IMR-90 (cell line): Measurements from ENCODE around the gene DGLUCY. TPM values are rescaled to one million over a fixed set of nuclear protein-coding genes. Genes with fewer than 3 reads are reported as not detected.

Experiments used
- ATAC-seq: fragments of 200-7000 bp; cut with Tn5 transposase; 2 replicates; pipeline ENCODE4 v1.9.1; 2020; ENCODE audit warnings: low read depth, mild to moderate bottlenecking, moderate library complexity
- BruUV-seq: library from RNA; stranded (reverse); fragments of 400-500 nt; replicated peaks from 2 replicates; lab custom pipeline; 2021; lab: Mats Ljungman, UMichigan
- CTCF ChIA-PET: fragments of 300-600 bp; formaldehyde crosslinking; extraction: SDS; loops from one replicate; lab custom pipeline; 2021; ENCODE audit warnings: antibody characterized with exemption; lab: Yijun Ruan, JAX
- POLR2A ChIA-PET: fragments of 300-600 bp; sonication (Branson Sonifier 250); formaldehyde crosslinking; loops from one replicate; lab custom pipeline; 2022; ENCODE audit warnings: antibody characterized with exemption; ENCODE audit not compliant: unreplicated experiment; lab: Charles Lee
- DNase-seq: peaks from one replicate; pipeline ENCODE4 v3.0.0; 2013
- H2AFZ ChIP-seq: replicated peaks from 2 replicates; pipeline ENCODE3; 2013; ENCODE audit warnings: low read length, mild to moderate bottlenecking; ENCODE audit not compliant: poor library complexity
- H2AK5ac ChIP-seq: 2 replicates; pipeline ENCODE4 v1.6.1; 2013; ENCODE audit warnings: low read depth, low read length, inconsistent platforms
- H2AK9ac ChIP-seq: replicated peaks from 2 replicates; pipeline ENCODE3; 2013; ENCODE audit warnings: mild to moderate bottlenecking, low read depth, low read length, moderate library complexity; ENCODE audit not compliant: poor library complexity
- H2BK120ac ChIP-seq: 2 replicates; pipeline ENCODE4 v1.6.1; 2013; ENCODE audit warnings: low read depth, low read length, inconsistent platforms
- H2BK15ac ChIP-seq: 3 replicates; pipeline ENCODE4 v1.6.1; 2013; ENCODE audit warnings: low read depth, low read length, inconsistent platforms
- H2BK20ac ChIP-seq: 2 replicates; pipeline ENCODE4 v1.6.1; 2013; ENCODE audit warnings: low read depth, mild to moderate bottlenecking, inconsistent platforms, low read length, moderate library complexity
- H2BK5ac ChIP-seq: 2 replicates; pipeline ENCODE4 v1.6.1; 2013; ENCODE audit warnings: mild to moderate bottlenecking, low read depth, low read length, inconsistent platforms; ENCODE audit not compliant: poor library complexity, severe bottlenecking
- H3K14ac ChIP-seq: replicated peaks from 2 replicates; pipeline ENCODE4 v1.6.1; 2013; ENCODE audit warnings: low read depth, low read length, inconsistent platforms
- H3K18ac ChIP-seq: 2 replicates; pipeline ENCODE4 v1.6.1; 2013; ENCODE audit warnings: low read depth, low read length, control low read depth
- H3K23ac ChIP-seq: 2 replicates; pipeline ENCODE4 v1.6.1; 2013; ENCODE audit warnings: low read depth, low read length, inconsistent platforms
- H3K27ac ChIP-seq: 2 replicates; pipeline ENCODE4 v1.5.1; 2013; ENCODE audit warnings: mild to moderate bottlenecking, control low read depth, low read length; ENCODE audit not compliant: insufficient read depth
- H3K27me3 ChIP-seq: 2 replicates; pipeline ENCODE4 v1.6.1; 2013; ENCODE audit warnings: low read length; ENCODE audit not compliant: control insufficient read depth, insufficient read depth
- H3K36me3 ChIP-seq: 2 replicates; pipeline ENCODE4 v1.6.1; 2013; ENCODE audit warnings: low read length, mixed read lengths; ENCODE audit not compliant: control insufficient read depth, insufficient read depth
- H3K4ac ChIP-seq: 2 replicates; pipeline ENCODE4 v1.6.1; 2013; ENCODE audit warnings: low read depth, low read length, inconsistent platforms
- H3K4me1 ChIP-seq: 2 replicates; pipeline ENCODE4 v1.6.1; 2013; ENCODE audit warnings: low read length, mixed read lengths; ENCODE audit not compliant: control insufficient read depth, insufficient read depth
- H3K4me2 ChIP-seq: 2 replicates; pipeline ENCODE4 v1.6.1; 2013; ENCODE audit warnings: low read depth, mild to moderate bottlenecking, control low read depth, low read length, moderate library complexity
- H3K4me3 ChIP-seq: 2 replicates; pipeline ENCODE4 v1.5.1; 2013; ENCODE audit warnings: low read depth, mild to moderate bottlenecking, control low read depth, low read length, moderate library complexity; ENCODE audit not compliant: insufficient read depth
- H3K56ac ChIP-seq: 2 replicates; pipeline ENCODE4 v1.6.1; 2013; ENCODE audit warnings: low read length, inconsistent platforms; ENCODE audit not compliant: insufficient read depth; ENCODE audit errors: extremely low read depth
- H3K79me1 ChIP-seq, 2 experiments: 2 replicates each; pipeline ENCODE4 v1.6.1; 2013; ENCODE audit warnings: low read length in 2 of 2, inconsistent platforms in 1 of 2, low read depth in 1 of 2
- H3K9ac ChIP-seq: 2 replicates; pipeline ENCODE4 v1.6.1; 2013; ENCODE audit warnings: low read depth, low read length, control low read depth
- H3K9me1 ChIP-seq: 2 replicates; pipeline ENCODE4 v1.6.1; 2013; ENCODE audit warnings: low read length, inconsistent platforms; ENCODE audit not compliant: insufficient read depth
- H3K9me3 ChIP-seq: 2 replicates; pipeline ENCODE4 v1.6.1; 2013; ENCODE audit warnings: low read length; ENCODE audit not compliant: control insufficient read depth, insufficient read depth
- H4K20me1 ChIP-seq: 2 replicates; pipeline ENCODE4 v1.6.1; 2013; ENCODE audit warnings: low read length, inconsistent platforms; ENCODE audit not compliant: insufficient read depth
- H4K5ac ChIP-seq: 2 replicates; pipeline ENCODE4 v1.6.1; 2013; ENCODE audit warnings: mild to moderate bottlenecking, low read depth, low read length, control low read depth
- H4K8ac ChIP-seq, 2 experiments: 2 replicates each; pipeline ENCODE4 v1.6.1; 2013; ENCODE audit warnings: low read depth in 2 of 2, low read length in 2 of 2, control low read depth in 1 of 2, inconsistent platforms in 1 of 2
- H4K91ac ChIP-seq: 2 replicates; pipeline ENCODE4 v1.6.1; 2013; ENCODE audit warnings: low read depth, low read length, inconsistent platforms; ENCODE audit not compliant: insufficient read depth
- CHD1 ChIP-seq: IDR thresholded peaks from 2 replicates; pipeline ENCODE4 v1.6.1; 2012; ENCODE audit warnings: low read depth, low read length, improper control_type of control experiment
- POLR2A ChIP-seq: IDR thresholded peaks from 2 replicates; pipeline ENCODE4 v1.6.1; 2012; ENCODE audit warnings: mild to moderate bottlenecking, low read depth, low read length
- RCOR1 ChIP-seq: IDR thresholded peaks from 2 replicates; pipeline ENCODE4 v1.6.1; 2012; ENCODE audit warnings: mild to moderate bottlenecking, low read length, improper control_type of control experiment; ENCODE audit not compliant: insufficient replicate concordance
- USF2 ChIP-seq: fragments of 150-350 bp; IDR thresholded peaks from 2 replicates; pipeline ENCODE4 v1.6.1; 2017; ENCODE audit warnings: mild to moderate bottlenecking, antibody characterized with exemption, low read length, low read depth
- WGBS, 2 experiments: methylation state at CpG; one replicate each; pipeline versions ENCODE4 v1.1.5 to v1.1.7; 2013; ENCODE audit warnings: missing lambda C conversion rate in 2 of 2; ENCODE audit not compliant: insufficient read length in 1 of 2; ENCODE audit errors: extremely low coverage in 2 of 2; 5-methylcytosine and 5-hydroxymethylcytosine counted together
- dilution Hi-C: fragments of 300-500 bp; cut with HindIII; formaldehyde crosslinking; loops from one replicate; pipeline ENCODE4 v1.14.3; 2018; ENCODE audit warnings: low sequenced_read_pairs; ENCODE audit not compliant: unreplicated experiment
- in situ Hi-C: fragments of 300-500 bp; cut with MboI; formaldehyde crosslinking; loops from 3 replicates; pipeline ENCODE4 v1.14.3; 2019; ENCODE audit warnings: low sequenced_read_pairs, inconsistent platforms, mixed read lengths
- intact Hi-C: fragments of 100-400 bp; cut with micrococcal nuclease; formaldehyde crosslinking; loops from 2 replicates; pipeline ENCODE4 v1.10.0; 2022
- polyA plus RNA-seq, 3 experiments: library from polyadenylated mRNA; depleted of rRNA; stranded (reverse); fragments of >200 nt; gene quantifications; 2 replicates each; pipeline ENCODE4 v1.2.3, GENCODE V29; 2012; ENCODE audit warnings: low replicate concordance in 1 of 3
- total RNA-seq: library from RNA; depleted of rRNA; stranded (reverse); fragments of >200 nt; gene quantifications from 2 replicates; pipeline ENCODE4 v1.2.3, GENCODE V29; 2012

DGLUCY gene
- total and polyA plus RNA-seq, 2 of the 4 experiments (the other 2 are of a cell fraction), result 8.5 to 13.3 TPM

GRCh38 chr14:91078095-91078737 lies 35.7 kb upstream of the DGLUCY start:
- Histone ChIP-seq H2BK20ac (no peak overlapping the region), H3K14ac (no peak overlapping the region), H3K56ac (no peak overlapping the region), H2BK5ac (no peak overlapping the region), H3K36me3 (no peaks in the 10 kb centered on the region), H4K20me1 (no peaks in the 10 kb centered on the region), H2AFZ (no peak overlapping the region), H3K23ac (no peak overlapping the region), H3K18ac (no peak overlapping the region), H3K4me1 (no peaks in the 10 kb centered on the region), H2AK5ac (no peak overlapping the region), H3K9me1 (no peaks in the 10 kb centered on the region), H3K4ac (no peak overlapping the region), H3K9me3 (no peaks in the 10 kb centered on the region), H3K9ac (no peak overlapping the region), H3K27me3 (no peaks in the 10 kb centered on the region), H2BK15ac (no peak overlapping the region), H4K91ac (no peak overlapping the region), H3K27ac (no peak overlapping the region), H4K5ac (no peak overlapping the region), H3K4me2 (no peak overlapping the region), H2BK120ac (no peak overlapping the region), H2AK9ac (no peak overlapping the region), H3K4me3 (no peak overlapping the region), H3K79me1 (no peaks in the 10 kb centered on the region), H4K8ac (no peak overlapping the region)
- no TSS peak for BruUV-seq
- intact Hi-C loops (no loop called here), dilution Hi-C loops (no loop called here), in situ Hi-C loops (no loop called here)
- no peak for ATAC-seq
- WGBS, 2 experiments, result 80% methylated on average over 1 of the region's 9 CpGs; no CpG with 5 or more reads in 1 of the 2 experiments
- TF ChIP-seq POLR2A (no peak), CHD1 (no peak), USF2 (no peak), RCOR1 (no peak)
- ChIA-PET CTCF (no interaction called here), POLR2A (no interaction called here)
- no peak for DNase-seq
